MG63 (cell line): ENCODE results near the gene TGFBRAP1. TPM values are rescaled to one million over a fixed set of nuclear protein-coding genes. Genes with fewer than 3 reads are reported as not detected.
"Not testable (repeated sequence)": the region's sequence is repeated elsewhere in the genome, so short reads cannot be mapped to it uniquely, and the experiment has no call there.

Experiments used
- DNase-seq: peaks from one replicate; pipeline ENCODE4 v3.0.0-alpha.2; 2020
- H3K27me3 ChIP-seq: fragments of 250-450 bp; sonication (Bioruptor Pico); 2 replicates; pipeline ENCODE4 v1.5.1; 2020; ENCODE audit warnings: mild to moderate bottlenecking, moderate library complexity
- H3K36me3 ChIP-seq: fragments of 250-450 bp; sonication (Bioruptor Pico); 2 replicates; pipeline ENCODE4 v1.5.1; 2020; ENCODE audit warnings: mild to moderate bottlenecking, moderate library complexity
- H3K4me3 ChIP-seq: fragments of 250-450 bp; sonication (Bioruptor Pico); 2 replicates; pipeline ENCODE4 v1.5.1; 2020; ENCODE audit warnings: mild to moderate bottlenecking, moderate library complexity
- H3K9me3 ChIP-seq: fragments of 250-450 bp; sonication (Bioruptor Pico); 2 replicates; pipeline ENCODE4 v1.5.1; 2020; ENCODE audit warnings: mild to moderate bottlenecking, moderate library complexity
- total RNA-seq: library from RNA; depleted of rRNA; stranded (reverse); fragments of >200 nt; shearing (Covaris generic); gene quantifications from 2 replicates; pipeline ENCODE4 v1.2.3, GENCODE V29; 2014; ENCODE audit warnings: low replicate concordance

TGFBRAP1 gene
- total RNA-seq, 1 experiment from 2014 or later = 15.7 TPM

DNA sequence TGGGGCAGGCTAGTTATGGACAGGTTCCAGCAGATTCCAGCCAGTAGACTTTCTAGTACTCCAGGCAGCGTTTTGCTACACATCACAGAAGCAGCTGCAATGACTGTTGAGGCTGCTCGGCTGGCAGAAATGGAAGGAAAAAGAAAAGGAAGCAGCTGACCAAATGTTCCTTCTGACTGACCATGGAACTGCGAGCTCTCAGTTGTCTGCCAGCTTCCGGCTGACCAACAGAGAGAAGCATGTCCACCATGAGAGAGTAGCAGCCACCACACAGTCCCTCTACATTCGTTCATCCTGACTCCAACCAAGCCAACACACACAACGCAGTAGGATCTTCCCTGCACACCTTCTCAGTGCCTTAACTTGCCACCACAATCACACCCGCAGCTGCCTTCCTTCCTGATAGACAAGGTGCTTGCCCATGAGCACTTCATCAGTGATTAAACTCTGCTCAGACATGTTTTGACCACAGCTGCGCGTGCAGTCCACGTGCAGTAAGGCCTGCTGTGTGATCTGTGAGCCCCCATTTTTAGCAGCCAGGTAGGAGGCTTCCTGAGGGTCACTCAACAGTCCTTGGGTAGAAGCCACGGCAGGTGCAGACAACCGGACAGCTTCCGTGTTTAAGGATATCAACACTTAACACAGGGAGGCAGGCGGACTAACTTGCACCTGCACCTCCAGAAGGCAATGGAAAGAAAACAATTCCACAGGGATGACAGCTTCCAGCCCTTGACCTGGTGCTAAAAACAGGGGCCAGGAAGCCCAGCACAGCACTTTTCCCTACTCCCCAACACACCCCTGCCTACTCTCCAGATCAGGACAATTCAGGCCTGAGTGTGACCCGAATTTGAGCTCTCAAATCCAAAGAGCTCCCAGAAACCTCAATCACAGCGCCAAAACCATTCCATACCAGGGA, 996 bp downstream of the TGFBRAP1 start:
- no peak for DNase-seq
- Histone ChIP-seq H3K36me3 (peaks cover 4% of the 10 kb centered on the region; the same call in 1 of the 2 replicates), H3K9me3 (no peaks in the 10 kb centered on the region), H3K4me3 (peak overlapping the region; percentile 67), H3K27me3 (no peaks in the 10 kb centered on the region)

DNA sequence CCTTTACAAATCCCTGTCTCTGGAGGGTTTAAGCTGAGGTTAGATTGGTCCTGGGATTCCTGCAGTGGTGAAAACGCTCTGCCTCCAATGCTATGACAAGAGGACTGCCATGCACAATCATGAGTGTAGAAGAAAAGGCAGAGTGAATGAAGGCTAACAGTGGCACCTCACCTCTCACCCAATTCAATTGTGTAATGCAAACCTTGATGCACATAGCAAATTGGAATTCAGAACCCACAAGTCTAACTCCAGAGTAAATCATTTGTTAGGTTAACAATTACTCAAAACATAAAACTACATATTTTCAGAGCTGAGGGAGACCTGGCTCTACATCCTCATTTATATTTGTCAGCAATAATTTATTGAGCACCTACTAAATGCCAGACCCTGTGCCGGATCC, 1.8 kb downstream of the TGFBRAP1 start:
- H3K27me3 ChIP-seq = no peaks in the 10 kb centered on the region
- H3K9me3 ChIP-seq = no peaks in the 10 kb centered on the region
- DNase-seq = no peak
- peaks cover 4% of the 10 kb centered on the region; the same call in 1 of the 2 replicates for H3K36me3 ChIP-seq
- no peak overlapping the region for H3K4me3 ChIP-seq

DNA sequence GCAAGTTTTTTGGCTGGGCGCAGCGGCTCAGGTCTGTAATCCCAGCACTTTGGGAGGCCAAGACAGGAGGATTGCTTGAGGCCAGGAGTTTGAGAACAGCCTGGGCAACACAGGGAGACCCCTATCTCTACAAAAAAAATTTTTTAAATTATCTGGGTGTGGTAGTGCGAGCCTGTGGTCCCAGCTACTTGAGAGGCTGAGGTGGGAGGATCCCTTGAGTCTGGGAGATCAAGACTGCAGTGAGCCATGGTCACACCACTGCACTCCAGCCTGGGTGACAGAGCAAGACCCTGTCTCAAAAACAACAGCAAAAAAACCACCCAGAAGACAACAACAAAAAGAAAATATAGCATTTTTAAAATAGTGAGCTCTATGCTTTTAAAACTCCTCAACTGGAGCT, 2.3 kb downstream of the TGFBRAP1 start:
- H3K9me3 ChIP-seq, H3K27me3 ChIP-seq, H3K4me3 ChIP-seq, H3K36me3 ChIP-seq, DNase-seq: not testable (repeated sequence)

DNA sequence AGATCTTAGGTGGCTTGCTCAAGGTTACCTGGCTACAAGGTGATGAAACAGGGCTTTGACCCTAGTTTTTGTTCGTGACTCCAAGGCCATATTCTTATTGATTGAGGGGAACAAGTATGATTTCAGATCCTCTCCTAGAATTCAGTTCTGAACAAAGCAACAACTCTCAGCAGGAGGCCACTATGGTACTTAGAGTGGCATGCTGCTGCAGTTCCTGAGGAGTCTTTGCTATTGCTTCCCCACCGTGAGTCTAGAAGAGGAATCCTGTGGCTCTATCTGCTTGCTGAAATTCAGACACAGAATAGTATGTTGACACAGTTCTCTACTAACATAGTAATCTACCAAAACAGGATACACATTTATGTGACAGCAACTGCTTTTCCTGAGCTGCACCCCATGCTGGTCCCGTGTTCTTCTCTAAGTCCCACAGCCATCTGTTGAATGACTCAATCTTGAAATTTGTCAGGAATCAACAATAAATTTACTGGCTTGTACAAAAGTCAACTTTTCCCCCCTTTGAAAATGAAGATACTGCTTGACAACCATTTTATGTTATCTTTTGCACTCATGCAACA, 4.1 kb downstream of the TGFBRAP1 start:
- no peak overlapping the region for H3K4me3 ChIP-seq
- no peaks in the 10 kb centered on the region for H3K9me3 ChIP-seq
- H3K27me3 ChIP-seq = no peaks in the 10 kb centered on the region
- no peak for DNase-seq
- H3K36me3 ChIP-seq = peaks cover 4% of the 10 kb centered on the region

DNA sequence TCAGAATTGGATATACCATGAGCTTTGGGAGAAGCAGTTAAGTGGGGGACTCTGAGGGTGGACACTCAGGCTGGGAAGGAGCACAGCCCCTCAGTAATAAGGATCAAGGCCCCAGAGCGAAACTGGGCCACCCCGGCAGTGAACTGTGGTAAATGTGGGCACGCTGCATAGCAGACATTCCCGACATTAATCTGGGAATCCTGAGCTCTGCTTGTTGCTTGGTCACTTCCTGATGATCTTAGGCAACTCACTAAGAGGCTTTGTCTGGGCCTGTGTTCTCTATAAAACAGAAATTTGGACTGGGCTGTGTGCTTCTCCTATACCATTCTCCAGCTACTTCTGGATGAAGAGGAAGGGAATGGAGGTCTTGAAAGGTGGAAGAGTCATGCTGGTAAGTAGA, 4.8 kb downstream of the TGFBRAP1 start:
- Histone ChIP-seq H3K4me3 (no peak overlapping the region), H3K36me3 (peaks cover 4% of the 10 kb centered on the region), H3K27me3 (no peaks in the 10 kb centered on the region), H3K9me3 (no peaks in the 10 kb centered on the region)
- no peak for DNase-seq

DNA sequence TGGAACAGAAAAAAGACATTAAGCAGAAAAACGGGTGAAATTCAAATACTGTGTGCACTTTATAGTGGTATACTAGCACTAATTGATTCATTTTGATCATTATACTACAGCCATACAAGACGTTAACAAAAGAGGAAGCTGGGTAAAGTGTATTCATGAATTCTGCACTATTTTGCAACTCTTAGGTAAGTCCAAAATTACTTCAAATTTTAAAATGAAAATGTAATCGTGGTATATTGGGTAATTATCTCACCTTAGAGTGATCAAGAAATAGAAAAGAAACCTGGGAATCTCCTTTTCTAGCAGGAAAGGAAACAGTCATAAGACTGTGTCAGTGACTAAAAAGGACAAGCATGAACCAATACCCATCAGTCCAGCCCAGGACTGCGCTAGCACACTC, 5.4 kb downstream of the TGFBRAP1 start:
- no peak overlapping the region for H3K4me3 ChIP-seq
- no peaks in the 10 kb centered on the region for H3K9me3 ChIP-seq
- no peak for DNase-seq
- H3K36me3 ChIP-seq = peaks cover 4% of the 10 kb centered on the region
- H3K27me3 ChIP-seq = no peaks in the 10 kb centered on the region

DNA sequence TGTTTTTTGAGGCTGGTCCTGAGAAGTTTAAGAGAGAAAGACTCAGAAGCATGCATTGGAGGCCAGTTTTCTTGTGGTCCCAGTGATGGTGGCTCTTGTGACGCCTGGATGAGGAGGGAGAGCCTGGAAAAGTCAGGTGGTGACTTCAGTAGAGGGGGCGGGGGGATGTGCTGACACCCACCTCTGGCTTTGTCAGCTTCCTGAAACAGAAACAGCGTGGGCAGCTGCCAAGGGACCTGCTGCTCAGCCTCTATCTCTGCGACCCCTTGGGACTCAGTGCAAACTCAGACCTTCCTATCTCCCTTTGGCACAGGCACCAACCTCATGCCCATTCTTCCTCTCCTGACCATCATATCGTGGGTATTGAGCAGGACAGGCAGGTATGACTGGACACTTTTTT, 6.4 kb downstream of the TGFBRAP1 start:
- H3K9me3 ChIP-seq = no peaks in the 10 kb centered on the region
- H3K4me3 ChIP-seq = no peak overlapping the region
- peaks cover 4% of the 10 kb centered on the region for H3K36me3 ChIP-seq
- H3K27me3 ChIP-seq = no peaks in the 10 kb centered on the region
- no peak for DNase-seq

DNA sequence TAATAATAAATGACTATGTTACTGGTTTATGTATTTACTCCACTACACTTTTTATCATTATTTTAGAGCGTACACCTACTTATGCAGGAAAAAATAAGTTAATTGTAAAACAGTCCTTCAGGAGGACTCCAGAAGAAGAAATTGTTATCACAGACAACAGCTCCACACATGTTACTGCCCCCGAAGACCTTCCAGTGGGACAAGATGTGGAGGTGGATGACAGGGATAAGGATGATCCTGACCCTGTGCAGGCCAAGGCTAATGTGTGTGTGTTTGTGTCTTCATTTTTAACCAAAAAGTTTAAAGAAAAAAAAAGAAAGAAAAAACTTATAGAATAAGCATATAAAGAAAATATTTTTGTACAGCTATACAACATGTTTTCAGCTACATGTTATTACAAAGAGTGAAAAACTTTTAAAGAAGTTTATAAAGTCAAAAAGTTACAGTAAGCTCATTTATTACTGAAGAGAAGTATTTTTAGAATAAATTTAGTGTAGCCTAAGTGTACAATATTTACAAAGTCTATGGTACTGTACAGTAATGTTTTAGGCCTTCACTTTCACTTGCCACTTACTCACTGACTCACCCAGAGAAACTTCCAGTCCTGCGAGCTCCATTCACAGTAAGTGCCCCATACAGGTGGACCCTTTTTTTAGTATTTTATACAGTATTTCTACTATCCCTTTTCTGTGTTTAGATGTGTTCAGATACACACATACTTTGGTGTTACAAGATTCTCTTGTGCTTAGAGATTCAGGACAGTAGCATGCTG, 7.5 kb downstream of the TGFBRAP1 start:
- Histone ChIP-seq H3K9me3 (no peaks in the 10 kb centered on the region), H3K4me3 (no peak overlapping the region), H3K27me3 (no peaks in the 10 kb centered on the region), H3K36me3 (peaks cover 4% of the 10 kb centered on the region)
- DNase-seq = no peak

DNA sequence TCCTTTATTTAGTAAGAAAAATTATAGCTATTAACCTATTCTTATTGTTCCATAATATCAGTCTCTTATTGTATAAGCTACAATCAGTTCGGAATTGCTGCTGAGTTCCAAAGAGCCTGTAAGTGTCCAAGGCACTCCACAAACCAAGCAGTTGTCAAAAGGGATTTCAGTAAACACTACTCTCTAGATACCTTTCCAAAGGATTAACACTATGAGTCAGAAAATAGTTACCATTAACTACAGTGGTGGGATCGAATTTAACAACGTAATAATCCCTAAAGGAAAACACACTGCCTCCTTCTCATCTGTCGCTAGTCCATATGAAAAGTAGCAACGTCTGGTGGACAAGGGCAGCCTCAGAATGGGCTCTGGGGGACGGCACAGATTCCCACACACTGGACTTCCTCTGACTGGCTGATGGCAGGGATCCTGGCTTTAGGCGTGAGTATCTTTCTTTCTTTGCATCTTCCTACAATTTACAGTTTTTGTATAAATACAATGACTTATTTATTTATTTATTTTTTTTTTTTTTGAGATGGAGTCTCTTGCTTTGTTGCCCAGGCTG, 8.8 kb downstream of the TGFBRAP1 start:
- no peak for DNase-seq

DNA sequence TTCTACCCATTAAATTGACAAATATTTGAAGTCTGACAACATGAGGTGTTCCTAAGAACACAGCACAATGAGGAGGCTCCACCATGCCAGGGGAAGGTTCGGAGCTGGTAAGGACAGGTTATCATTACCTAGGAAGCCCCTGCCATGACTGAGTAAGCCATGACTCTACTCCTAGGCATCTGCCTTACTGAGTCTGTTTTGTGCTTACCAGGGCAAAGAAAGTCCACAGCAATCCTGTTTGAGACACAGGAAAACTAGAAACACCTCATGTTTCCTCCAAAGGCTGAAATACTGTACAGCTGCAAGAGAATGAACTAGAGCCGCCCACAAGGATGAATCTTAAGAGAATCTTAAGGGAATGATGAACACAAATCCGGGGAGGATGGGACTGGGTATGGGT, 11.6 kb downstream of the TGFBRAP1 start:
- Histone ChIP-seq H3K4me3 (no peak overlapping the region), H3K36me3 (no peaks in the 10 kb centered on the region; the same call in 1 of the 2 replicates), H3K9me3 (no peaks in the 10 kb centered on the region), H3K27me3 (no peaks in the 10 kb centered on the region)
- DNase-seq = no peak

More for the DNA sequence above, 8.8 kb downstream of the TGFBRAP1 start:
- H3K4me3 ChIP-seq = no peak overlapping the region
- H3K9me3 ChIP-seq = no peaks in the 10 kb centered on the region
- no peaks in the 10 kb centered on the region for H3K27me3 ChIP-seq
- peaks cover 4% of the 10 kb centered on the region for H3K36me3 ChIP-seq

DNA sequence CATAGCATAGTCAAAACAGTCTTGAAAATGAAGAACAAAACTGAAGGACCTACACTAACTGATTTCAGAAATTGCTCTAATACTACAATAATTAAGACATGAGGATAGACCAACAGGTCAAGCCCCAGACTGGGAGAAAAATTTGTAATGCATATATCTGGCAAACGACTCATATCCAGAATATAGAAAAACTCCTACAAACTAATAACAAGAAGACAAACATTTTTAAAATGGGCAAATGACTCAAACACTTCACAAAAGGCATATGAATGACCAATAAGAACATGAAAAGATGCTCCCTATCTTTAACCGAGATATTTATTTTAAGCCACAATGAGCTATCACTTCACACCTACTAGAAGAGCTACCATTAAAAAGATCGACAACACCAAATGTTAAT, 14.2 kb downstream of the TGFBRAP1 start:
- Histone ChIP-seq H3K36me3 (no peaks in the 10 kb centered on the region), H3K9me3 (no peaks in the 10 kb centered on the region), H3K27me3 (no peaks in the 10 kb centered on the region), H3K4me3 (no peak overlapping the region)
- no peak for DNase-seq

DNA sequence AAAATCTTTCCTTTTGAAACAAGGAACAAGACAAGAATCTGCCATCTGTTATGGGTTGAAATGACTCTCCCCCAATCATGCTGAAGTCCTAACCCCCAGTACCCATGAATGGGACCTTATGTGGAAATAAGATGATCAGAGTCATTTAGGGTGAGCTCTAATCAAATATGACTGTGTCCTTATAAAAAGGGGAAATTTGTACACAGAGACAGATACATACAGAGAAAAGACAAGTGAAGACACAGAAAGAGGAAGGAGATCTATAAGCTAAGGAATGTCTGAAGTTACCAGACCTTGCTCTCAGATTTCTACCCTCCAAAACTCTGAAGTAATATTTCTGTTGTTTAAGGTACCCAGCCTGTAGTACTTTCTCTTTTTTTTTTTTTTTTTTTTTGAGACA, 15.7 kb downstream of the TGFBRAP1 start:
- Histone ChIP-seq H3K27me3 (no peaks in the 10 kb centered on the region), H3K9me3 (no peaks in the 10 kb centered on the region), H3K36me3 (no peaks in the 10 kb centered on the region), H3K4me3 (no peak overlapping the region)
- DNase-seq = no peak

DNA sequence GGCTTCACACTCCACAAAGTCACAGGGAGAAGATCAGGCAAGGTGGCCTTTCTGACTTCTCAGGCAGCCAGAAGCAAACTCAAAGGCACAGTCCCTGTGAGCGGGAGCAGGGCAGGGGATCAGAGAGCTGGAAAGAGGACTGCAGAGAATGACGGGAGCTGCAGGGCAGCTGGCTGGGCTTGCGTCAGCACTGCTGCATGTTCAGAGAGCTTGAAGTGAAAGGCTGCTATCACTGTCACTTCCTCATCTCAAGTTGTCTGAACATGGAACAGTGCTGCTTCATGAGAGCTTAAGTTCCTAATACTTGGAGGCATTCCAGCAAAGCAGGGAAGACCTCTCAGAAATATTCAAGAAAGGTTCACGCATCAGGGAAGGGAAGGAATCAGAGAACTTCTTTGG, 20.4 kb downstream of the TGFBRAP1 start:
- DNase-seq = no peak
- Histone ChIP-seq H3K9me3 (no peaks in the 10 kb centered on the region), H3K36me3 (peaks cover 9% of the 10 kb centered on the region), H3K27me3 (no peaks in the 10 kb centered on the region), H3K4me3 (no peak overlapping the region)

DNA sequence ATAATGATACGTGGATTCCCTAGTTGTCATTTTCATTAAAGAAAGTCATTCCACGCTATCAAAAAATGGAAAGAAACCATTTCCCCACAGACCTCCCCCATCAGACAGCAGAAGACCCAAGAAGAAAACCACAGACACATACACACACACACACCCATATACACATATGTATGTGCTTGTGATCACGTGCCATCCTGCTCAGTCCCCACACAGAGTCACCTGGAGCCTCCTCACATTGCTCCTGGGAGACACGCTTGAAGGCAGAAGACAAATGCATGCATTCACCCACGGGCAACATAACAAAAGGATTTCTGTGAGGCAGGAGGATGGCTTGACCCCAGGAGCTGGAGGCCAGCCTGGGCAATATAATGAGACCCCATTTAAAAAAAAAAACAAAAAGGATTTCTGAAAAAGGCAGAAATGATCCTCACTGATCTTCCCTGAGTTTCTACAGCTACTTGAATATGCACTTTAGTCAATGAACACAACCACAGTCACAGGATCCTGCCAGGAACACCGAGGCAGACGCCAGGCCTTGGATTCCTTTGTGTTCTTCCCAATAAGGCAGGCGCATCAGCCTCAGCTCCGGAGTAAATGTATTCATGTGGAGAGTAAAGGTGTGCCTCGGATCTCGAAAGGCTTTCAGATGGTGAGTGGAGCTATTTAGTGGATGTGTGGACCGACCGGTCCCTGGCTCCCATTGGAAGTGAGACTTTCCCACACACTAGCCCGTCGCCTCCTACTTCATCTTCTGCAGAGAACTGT, 21.0 kb downstream of the TGFBRAP1 start:
- DNase-seq = no peak
- no peaks in the 10 kb centered on the region for H3K27me3 ChIP-seq
- H3K36me3 ChIP-seq = peaks cover 9% of the 10 kb centered on the region
- H3K9me3 ChIP-seq = no peaks in the 10 kb centered on the region
- no peak overlapping the region for H3K4me3 ChIP-seq

DNA sequence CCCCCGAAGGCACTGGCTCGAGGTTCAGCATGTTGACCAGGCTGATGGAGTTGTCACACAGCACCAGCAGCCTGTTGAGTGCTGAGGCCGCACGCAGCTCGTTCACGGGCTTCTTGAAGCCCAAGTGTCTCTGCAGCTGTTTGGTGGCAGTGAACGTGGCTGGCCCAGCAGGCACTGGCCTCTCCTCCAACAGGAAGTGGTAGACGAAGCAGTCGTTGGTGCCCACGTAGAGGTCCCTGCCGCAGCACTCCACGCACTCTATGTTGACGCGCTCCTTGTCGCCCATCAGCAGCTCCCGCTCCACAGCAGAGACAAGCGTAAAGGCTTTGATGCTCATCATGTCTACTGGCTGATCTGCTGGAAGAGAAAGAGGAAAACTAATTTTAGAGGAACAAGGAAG, 21.6 kb downstream of the TGFBRAP1 start:
- H3K27me3 ChIP-seq = no peaks in the 10 kb centered on the region
- no peaks in the 10 kb centered on the region for H3K9me3 ChIP-seq
- no peak for DNase-seq
- peaks cover 9% of the 10 kb centered on the region for H3K36me3 ChIP-seq
- no peak overlapping the region for H3K4me3 ChIP-seq

DNA sequence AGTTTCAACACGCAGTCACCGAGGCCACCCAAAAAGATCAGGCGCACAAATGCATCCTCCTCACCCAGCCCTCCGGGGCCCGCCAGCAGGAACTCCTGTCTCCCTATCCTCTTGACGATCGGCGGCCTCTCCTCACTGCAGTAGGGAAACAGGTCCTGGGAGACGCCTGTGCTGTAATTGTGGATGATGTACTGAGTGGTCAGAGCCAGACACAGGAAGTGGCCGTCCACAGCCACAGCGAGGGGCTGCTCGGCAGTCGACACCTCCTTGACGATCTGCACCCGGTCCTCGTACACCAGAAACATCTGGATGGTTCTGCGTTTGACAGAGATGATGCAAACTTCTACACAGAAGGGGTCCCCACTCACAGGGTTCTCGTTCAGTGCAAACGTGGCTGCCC, 22.0 kb downstream of the TGFBRAP1 start:
- Histone ChIP-seq H3K9me3 (no peaks in the 10 kb centered on the region), H3K27me3 (no peaks in the 10 kb centered on the region), H3K36me3 (peaks cover 9% of the 10 kb centered on the region), H3K4me3 (no peak overlapping the region)
- no peak for DNase-seq
